Esophagus mucosa (tissue), 1 donor: Measurements from ENCODE around the gene ZC3H4. TPM values are rescaled to one million over a fixed set of nuclear protein-coding genes. Genes with fewer than 3 reads are reported as not detected.

Experiments used
- ATAC-seq: fragments of 200-7000 bp; cut with Tn5 transposase; one replicate; pipeline ENCODE4 v1.9.1; 2020
- total RNA-seq: library from RNA; stranded (reverse); gene quantifications from one replicate; pipeline ENCODE4 v1.2.4, GENCODE V29; 2023
- donor health status: DM: yes; HTN: yes; CAD: no.

The ZC3H4 gene
- total RNA-seq, 1 donor from 2014 or later, result 28.1 TPM

GRCh38 chr19:47132194-47132852 is 18.7 kb upstream of the ZC3H4 start:
- no peak for ATAC-seq

GRCh38 chr19:47130589-47131227 is 17.1 kb upstream of the ZC3H4 start, which contains the start of gene SAE1:
Gene SAE1 (plus strand): TSS chr19:47130835. CDS start chr19:47130931, 96 bp downstream.
- peak; percentile 89 for ATAC-seq

GRCh38 chr19:47130120-47130588 is 16.6 kb upstream of the ZC3H4 start:
- ATAC-seq, result no peak

DNA sequence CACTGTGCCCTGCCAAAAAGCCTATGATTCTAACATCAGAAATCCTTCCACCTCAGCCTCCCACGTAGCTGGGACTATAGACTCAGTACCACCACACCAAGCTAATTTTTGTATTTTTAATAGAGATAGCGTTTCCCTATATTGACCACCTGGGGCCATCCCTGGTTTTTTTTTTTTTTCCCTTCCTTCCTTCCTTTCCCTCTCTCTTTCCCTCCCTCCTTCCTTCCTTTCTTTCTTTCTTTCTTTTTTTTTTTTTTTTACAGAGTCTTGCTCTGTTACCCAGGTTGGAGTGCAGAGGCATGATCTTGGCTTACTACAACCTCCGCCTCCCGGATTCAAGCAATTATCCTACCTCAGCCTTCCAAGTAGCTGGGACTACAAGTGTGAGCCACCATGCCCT is 16.0 kb upstream of the ZC3H4 start:
- ATAC-seq, result no peak

- ATAC-seq, result no peak
Observed at GRCh38 chr19:47125669-47125938, 12.0 kb upstream of the ZC3H4 start.

- peak; percentile 66 for ATAC-seq
Observed at GRCh38 chr19:47124937-47125668, 11.5 kb upstream of the ZC3H4 start.

- no peak for ATAC-seq
Observed at GRCh38 chr19:47123406-47123805, 9.8 kb upstream of the ZC3H4 start.

DNA sequence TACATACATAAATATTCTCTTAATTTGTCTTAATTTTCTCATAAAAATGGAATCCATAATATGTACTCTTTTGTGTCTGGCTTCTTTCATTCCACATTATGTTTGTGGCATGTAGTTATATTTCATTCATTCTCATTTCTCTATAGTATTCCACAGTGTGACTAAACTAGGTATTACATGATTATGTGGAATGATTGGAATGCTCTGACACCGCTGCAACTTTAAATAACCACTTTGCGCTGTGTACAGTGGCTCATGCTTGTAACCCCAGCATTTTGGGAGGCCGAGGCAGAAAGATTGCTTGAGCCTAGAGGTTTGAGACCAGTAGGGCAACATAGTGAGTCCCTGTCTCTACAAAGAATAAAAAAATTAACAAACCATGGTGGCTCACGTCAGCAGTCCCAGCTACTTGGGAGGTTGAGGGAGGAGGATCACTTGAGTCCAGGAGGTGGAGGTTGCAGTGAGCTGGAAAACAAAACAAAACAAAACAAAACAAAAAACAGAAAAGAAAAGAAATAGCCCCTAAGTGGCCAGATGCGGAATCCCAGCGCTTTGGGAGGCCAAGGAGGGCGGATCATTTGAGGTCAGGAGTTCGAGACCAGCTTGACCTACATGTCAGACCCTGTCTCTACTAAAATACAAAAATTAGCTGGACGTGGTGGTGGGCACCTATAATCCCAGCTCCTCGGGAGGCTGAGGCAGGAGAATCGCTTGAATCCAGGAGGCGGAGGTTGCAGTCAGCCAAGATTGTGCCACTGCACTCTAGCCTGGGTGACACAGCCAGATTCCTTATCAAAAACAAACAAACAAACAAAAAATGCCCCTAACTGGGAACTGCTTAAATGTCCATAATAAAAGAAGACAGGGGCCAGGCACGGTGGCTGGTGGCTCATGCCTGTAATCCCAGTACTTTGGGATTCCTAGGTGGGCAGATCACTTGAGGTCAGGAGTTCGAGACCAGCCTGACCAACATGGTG is 9.1 kb upstream of the ZC3H4 start:
- ATAC-seq, result no peak

DNA sequence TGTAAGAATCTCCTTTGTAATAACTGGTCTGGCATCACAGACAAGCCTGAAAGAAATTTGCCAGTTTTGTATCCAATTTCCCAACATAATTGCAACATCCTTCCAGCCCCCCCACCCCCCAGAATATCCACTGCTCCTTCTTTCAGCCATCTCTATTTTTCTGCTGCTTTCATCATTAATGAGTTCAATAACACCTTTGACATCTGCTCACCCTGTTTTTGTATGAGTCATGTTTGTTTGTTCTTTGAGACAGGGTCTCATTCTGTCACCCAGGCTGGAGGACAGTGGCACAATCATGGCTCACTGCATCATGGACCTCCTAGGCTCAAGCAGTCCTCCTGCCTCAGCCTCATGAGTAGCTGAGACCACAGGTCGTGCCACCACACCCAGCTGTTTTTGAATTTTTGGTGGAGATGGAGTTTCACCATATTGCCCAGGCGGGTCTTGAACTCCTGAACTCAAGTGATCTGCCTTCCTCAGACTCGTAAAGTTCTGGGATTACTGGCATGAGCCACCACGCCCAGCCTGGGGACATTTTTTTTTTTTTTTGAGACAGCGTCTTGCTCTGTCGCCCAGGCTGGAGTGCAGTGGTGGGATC is 7.0 kb upstream of the ZC3H4 start:
- no peak for ATAC-seq

- ATAC-seq, result no peak
Observed at GRCh38 chr19:47113850-47114651, 475 bp upstream of the ZC3H4 start.

DNA sequence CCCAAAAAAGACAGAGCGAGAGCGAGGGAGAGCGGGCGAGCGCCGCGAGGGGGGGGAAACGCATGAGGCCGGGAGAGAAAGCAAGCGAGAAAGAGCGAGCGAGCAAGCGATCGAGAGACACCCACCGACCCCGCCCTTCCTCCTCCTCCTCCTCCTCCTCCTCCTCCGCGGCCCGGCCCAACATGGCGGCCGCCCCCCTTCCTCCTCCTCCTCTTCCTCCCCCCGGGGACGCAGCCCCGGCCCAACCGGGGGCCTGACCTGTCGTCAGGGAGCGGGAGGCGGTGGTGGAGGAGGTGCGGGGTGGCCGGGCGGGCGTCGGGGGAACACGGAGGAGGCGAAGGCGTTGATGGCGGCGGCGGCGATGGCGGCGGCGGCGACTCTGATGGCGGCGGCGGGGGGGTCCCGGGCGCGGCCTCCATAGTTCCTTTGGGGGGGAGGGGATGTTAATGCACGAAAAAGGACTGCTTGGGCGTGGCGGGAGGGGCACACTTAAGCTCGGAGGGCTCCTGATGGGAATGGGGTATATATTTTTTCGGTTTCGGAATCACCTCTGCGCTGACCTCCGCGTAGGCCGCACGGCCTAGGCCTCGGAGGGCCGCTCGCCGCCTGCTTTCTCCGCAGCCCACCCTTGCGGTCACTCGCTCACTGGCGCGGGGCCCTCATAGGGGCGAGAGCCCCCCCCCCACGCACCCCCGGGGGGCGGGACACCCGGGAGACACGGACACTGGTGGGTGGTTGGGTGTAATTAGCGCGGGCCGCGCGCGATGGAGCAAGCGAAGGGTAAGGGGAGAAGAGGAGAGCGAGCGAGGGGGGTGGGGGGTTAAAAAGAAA is 1.2 kb downstream of the ZC3H4 start:
- peak; percentile 53 for ATAC-seq

- ATAC-seq, result no peak
Observed at GRCh38 chr19:47111682-47112165, 1.9 kb downstream of the ZC3H4 start.

- no peak for ATAC-seq
Observed at GRCh38 chr19:47111006-47111621, 2.5 kb downstream of the ZC3H4 start.

DNA sequence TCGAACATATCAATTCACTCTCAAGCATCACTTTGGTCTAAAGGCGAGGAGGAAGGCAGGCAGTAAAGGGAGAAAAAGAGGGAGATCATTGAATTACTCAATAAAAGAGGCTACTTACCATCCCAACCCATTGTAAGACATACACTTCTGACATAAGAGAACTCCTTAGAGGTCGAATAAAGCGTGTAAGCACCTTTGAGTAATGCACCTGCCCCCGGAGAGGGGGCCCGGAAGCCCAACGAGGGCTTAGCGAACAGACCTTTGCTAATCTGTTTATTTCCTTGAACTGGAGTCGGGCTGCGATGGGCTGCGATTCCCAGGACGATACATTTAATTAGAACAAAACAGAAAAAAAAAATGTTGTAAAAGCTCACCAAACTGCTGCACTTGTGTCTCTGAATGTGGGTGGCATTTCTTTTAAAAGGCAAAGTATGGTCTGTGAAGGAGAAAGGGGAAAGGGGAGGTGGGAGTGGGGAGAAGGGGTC is 3.0 kb downstream of the ZC3H4 start:
- no peak for ATAC-seq

DNA sequence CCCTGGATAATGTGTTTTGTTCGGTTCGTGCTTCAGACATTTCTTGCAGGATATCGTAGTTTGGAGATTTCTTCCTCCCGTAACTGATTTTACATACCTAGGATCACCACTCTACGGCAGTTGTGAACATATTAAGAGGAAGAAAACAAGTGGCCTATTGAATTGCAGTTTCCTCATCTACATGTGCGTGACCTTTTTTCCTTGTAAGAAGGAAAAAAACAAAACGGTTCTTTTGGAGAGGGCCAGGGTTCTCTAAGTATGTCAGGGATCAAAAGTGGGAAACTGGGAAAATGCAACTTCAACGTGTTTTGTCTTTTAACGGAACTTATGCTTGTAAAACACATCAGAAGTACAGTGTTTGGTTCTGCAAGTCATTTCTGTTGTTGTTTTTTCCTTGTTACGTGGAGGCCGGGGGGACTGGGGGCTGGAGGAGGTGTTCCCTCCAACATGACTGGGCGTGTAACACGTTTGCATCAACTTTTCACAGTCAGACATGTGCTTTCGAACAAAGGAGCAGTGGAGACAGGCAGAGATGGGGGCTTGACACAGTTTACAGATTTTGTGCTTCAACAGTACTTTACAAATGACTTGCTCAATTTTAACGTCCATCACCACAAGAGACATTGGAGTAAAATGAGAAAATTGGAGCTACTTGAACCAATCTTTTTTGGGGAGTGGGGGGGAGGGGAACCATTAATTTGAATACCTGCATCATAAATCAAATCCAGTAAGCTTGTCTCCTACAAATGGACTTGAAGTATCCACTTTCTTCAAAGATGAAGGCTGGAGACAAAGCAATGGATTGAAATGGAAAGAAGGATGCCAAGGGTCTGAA is 3.8 kb downstream of the ZC3H4 start:
- no peak for ATAC-seq

GRCh38 chr19:47109177-47109540 is 4.4 kb downstream of the ZC3H4 start:
- ATAC-seq, result no peak

GRCh38 chr19:47107953-47108746 is 5.4 kb downstream of the ZC3H4 start:
- ATAC-seq, result peak; percentile 15
